Hepatocyte (in vitro differentiated cells): ENCODE measurements around the gene SLC13A2.

ENCODE experiments used
- CTCF ChIP-seq: fragments of 200-600 bp; sonication (generic); IDR thresholded peaks from 2 replicates; pipeline ENCODE4 v1.5.1; 2016; ENCODE audit warnings: antibody characterized with exemption, mild to moderate bottlenecking; ENCODE audit not compliant: poor library complexity
- EZH2phosphoT487 ChIP-seq: fragments of 200-600 bp; sonication (generic); IDR thresholded peaks from one replicate; pipeline ENCODE4 v1.6.1; 2018; ENCODE audit warnings: antibody characterized with exemption, mild to moderate bottlenecking, low read depth, moderate library complexity; ENCODE audit not compliant: unreplicated experiment, severe bottlenecking

DNA sequence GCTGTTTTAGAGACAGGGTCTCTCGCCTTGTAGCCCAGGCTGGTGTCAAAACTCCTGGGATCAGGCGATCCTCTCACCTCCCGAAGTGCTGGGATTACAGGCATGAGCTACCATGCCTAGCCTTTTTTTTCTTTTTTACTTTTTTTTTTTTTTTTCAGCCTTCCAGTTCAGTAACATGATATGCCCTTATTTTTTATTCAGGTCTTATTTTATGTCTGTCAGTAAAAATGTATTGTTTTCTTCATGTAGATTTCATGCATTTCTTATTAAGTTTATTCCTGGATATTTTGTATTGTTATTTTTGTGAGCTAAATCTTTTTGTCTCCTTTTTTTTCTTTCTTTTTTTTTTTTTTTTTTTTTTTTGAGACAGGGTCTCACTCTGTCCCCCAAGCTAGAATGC, 30.0 kb downstream of the SLC13A2 start:
- TF ChIP-seq EZH2phosphoT487 = no peak
- TF ChIP-seq CTCF = no peak
